Mammary epithelial cell (primary cell): ENCODE measurements around the gene PLEKHS1.

ENCODE experiments used
- EZH2 ChIP-seq: IDR thresholded peaks from 2 replicates; pipeline ENCODE4 v1.6.1; 2012; ENCODE audit warnings: low read length, inconsistent platforms, borderline replicate concordance
- TF ChIP-seq, protein P1 (sequence below), 2 donors: IDR thresholded peaks in 1 of 2; conservative IDR thresholded peaks in 1 of 2; 2 replicates each; pipeline ENCODE4 v1.5.1; 2011 to 2012; ENCODE audit warnings: inconsistent platforms in 2 of 2, low read length in 2 of 2, mild to moderate bottlenecking in 2 of 2, control low read depth in 1 of 2, low read depth in 1 of 2; ENCODE audit not compliant: insufficient read depth in 1 of 2; ENCODE audit errors: extremely low read depth in 1 of 2

GRCh38 chr10:113770346-113770745, 18.9 kb downstream of the PLEKHS1 start:
- TF ChIP-seq, protein P1, sequence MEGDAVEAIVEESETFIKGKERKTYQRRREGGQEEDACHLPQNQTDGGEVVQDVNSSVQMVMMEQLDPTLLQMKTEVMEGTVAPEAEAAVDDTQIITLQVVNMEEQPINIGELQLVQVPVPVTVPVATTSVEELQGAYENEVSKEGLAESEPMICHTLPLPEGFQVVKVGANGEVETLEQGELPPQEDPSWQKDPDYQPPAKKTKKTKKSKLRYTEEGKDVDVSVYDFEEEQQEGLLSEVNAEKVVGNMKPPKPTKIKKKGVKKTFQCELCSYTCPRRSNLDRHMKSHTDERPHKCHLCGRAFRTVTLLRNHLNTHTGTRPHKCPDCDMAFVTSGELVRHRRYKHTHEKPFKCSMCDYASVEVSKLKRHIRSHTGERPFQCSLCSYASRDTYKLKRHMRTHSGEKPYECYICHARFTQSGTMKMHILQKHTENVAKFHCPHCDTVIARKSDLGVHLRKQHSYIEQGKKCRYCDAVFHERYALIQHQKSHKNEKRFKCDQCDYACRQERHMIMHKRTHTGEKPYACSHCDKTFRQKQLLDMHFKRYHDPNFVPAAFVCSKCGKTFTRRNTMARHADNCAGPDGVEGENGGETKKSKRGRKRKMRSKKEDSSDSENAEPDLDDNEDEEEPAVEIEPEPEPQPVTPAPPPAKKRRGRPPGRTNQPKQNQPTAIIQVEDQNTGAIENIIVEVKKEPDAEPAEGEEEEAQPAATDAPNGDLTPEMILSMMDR (conservative IDR thresholded peaks at IDR 0.05 in 1 of 2, IDR thresholded peaks at IDR 0.05 in 1 of 2; ENCODE audit: extremely low read depth in 1 of 2, insufficient read depth in 1 of 2, low read depth in 1 of 2, low read length in 2 of 2): no peak
- no peak for TF ChIP-seq EZH2
